Adipocyte (in vitro differentiated cells): ENCODE data around the gene REX1BD.
"Not testable (repeated sequence)": the region's sequence is repeated elsewhere in the genome, so short reads cannot be mapped to it uniquely, and the experiment has no call there.

Source experiments
- DNase-seq: peaks from one replicate; pipeline ENCODE4 v3.0.0-alpha.2; 2015; ENCODE audit warnings: low read depth
- H3K27me3 ChIP-seq: replicated peaks from 2 replicates; pipeline ENCODE4 v1.7.0; 2013; ENCODE audit warnings: mild to moderate bottlenecking, low read length, moderate library complexity; ENCODE audit not compliant: control insufficient read depth, insufficient read depth
- H3K36me3 ChIP-seq: 2 replicates; pipeline ENCODE4 v1.7.0; 2013; ENCODE audit warnings: low read length, mild to moderate bottlenecking, moderate library complexity; ENCODE audit not compliant: control insufficient read depth, insufficient read depth, severe bottlenecking
- H3K4me1 ChIP-seq: 2 replicates; pipeline ENCODE4 v1.7.0; 2013; ENCODE audit warnings: mild to moderate bottlenecking, low read length, moderate library complexity; ENCODE audit not compliant: control insufficient read depth, insufficient read depth
- H3K4me3 ChIP-seq: 2 replicates; pipeline ENCODE4 v1.7.0; 2013; ENCODE audit warnings: mild to moderate bottlenecking, low read length, moderate library complexity
- H3K9ac ChIP-seq: 2 replicates; pipeline ENCODE4 v1.7.0; 2013; ENCODE audit warnings: mild to moderate bottlenecking, low read length, moderate library complexity
- H3K9me3 ChIP-seq: 2 replicates; pipeline ENCODE4 v1.7.0; 2013; ENCODE audit warnings: mild to moderate bottlenecking, low read length, moderate library complexity; ENCODE audit not compliant: control insufficient read depth

Gene REX1BD

DNA sequence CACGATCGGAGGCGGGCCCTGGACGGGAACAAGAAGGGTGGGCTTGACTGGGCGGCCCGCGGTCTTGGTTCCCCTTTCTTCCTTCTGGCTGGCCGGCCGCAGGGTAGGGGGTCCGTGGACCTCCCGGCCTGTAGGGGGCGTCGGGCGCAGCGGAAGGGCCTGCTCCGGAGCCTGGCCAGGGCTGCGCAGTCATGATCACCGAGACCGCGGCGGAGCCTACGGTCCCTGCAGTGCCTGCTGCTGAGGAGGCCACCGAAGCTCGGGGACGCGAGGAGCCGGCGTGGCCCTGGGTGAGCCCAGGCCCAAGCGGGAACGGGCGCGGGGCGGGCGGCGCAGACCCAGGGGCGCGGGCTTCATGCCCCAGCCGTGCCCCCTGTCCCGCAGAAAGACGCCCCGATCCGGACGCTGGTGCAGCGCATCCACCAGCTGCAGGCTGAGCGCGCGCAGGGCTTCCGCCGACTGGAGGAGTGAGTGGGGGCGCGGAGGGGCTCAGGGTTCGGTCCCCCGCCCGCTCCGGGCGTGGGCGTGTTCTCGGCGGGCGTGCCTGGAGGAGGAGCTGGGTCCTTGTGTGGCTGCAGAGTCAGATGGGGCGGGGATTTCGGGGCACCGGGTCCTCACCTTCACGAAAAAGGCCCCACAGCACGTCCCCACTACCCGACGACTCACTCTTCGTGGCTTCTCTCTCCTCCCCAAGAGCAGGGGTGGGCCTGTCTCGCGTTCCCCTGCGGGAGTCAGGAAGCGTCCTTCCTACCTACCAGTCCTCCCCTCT is at the start of gene REX1BD:
Gene REX1BD (plus strand): TSS at position 188 of the 769 bp plus-strand sequence. CDS start 4 bp downstream, at position 192.
- Histone ChIP-seq H3K9me3 (no peaks in the 10 kb centered on the region), H3K4me1 (peaks cover 41% of the 10 kb centered on the region), H3K36me3 (peaks cover 12% of the 10 kb centered on the region), H3K9ac (peak within 1 kb of the TSS; percentile 92), H3K4me3 (peak within 1 kb of the TSS; percentile 82), H3K27me3 (no peaks in the 10 kb centered on the region)
- DNase-seq: peak; percentile 88

DNA sequence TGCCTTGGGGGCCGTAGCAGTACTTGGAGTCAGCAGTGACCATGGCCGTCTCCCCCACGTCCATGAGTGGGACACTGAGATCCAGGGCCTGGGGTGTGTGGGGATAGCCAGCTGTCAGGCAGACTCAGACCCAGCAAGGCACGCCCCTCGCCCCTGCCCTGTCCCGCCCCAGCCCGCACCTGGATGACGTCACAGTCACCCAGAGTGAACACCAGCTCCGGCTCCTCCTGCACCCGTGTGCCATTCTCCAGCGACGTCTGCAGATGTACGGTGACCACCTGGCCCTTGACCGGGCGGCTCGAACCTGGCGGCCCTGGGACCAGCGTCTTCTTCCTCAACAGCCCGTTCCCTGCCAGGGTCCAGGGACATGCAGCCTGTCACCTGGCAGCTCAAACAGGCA is 49.2 kb upstream of the REX1BD start:
- Histone ChIP-seq H3K9ac (no peak overlapping the region), H3K4me1 (peaks cover 18% of the 10 kb centered on the region), H3K27me3 (no peaks in the 10 kb centered on the region), H3K36me3 (peaks cover 46% of the 10 kb centered on the region), H3K4me3 (no peak overlapping the region), H3K9me3 (no peaks in the 10 kb centered on the region)
- no peak for DNase-seq

DNA sequence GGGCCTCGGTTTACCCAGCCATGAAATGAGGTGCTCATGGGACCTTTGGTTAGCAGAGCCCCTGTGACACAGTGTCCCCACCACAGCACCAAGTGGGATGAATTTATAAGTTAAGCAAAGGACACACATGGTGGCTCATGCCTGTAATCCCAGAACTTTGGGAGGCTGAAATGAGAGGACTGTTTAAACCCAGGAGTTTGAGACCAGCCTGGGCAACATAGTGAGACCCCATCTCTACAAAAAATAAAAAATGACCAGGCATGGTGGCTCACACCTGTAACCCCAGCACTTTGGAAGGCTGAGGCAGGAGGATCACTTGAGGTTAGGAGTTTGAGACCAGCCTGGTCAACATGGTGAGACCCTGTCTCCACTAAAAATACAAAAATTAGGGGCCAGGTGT is 48.4 kb upstream of the REX1BD start:
- Histone ChIP-seq H3K4me1 (peaks cover 19% of the 10 kb centered on the region), H3K36me3 (peaks cover 46% of the 10 kb centered on the region)
- not testable (repeated sequence) for H3K9me3 ChIP-seq, DNase-seq, H3K27me3 ChIP-seq, H3K4me3 ChIP-seq, H3K9ac ChIP-seq

DNA sequence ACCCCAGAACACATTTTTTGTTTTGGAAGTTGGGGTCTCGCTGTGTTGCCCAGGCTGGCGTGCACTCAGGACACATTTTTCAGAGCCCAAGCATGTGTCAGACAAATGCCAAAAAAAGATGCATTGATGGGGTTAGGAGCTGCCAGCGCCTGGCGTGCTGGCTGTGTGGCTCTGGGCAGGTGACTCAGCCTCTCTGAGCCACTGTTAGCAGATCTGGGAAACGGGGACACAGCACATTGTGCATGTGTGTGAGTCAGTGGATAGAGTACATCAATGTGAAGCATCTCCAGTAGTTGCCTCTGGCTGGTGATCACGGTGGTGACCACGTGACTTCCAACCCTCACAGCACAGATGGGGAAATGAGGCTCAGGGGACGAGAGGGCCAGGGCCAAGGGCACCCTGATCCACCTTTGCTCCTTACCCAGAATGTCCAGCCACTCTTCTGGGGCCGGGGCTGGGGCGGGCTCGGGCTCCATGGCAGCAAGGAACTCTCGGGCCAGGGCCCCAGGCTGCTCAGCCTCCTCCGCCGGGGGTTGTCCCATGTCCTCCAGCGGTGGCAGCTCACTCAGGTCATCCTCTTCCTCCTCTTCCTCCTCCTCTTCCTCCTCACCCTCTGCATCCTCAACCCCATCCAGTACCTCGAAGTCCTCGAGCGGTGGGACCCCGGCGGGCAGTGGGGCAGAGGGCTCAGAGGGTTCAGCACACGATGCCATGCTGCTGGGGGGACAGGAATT is 47.2 kb upstream of the REX1BD start:
- DNase-seq: no peak
- Histone ChIP-seq H3K4me3 (no peak overlapping the region), H3K9me3 (no peaks in the 10 kb centered on the region), H3K36me3 (peaks cover 38% of the 10 kb centered on the region), H3K4me1 (peaks cover 19% of the 10 kb centered on the region), H3K9ac (peak overlapping the region; percentile 91), H3K27me3 (no peaks in the 10 kb centered on the region)

DNA sequence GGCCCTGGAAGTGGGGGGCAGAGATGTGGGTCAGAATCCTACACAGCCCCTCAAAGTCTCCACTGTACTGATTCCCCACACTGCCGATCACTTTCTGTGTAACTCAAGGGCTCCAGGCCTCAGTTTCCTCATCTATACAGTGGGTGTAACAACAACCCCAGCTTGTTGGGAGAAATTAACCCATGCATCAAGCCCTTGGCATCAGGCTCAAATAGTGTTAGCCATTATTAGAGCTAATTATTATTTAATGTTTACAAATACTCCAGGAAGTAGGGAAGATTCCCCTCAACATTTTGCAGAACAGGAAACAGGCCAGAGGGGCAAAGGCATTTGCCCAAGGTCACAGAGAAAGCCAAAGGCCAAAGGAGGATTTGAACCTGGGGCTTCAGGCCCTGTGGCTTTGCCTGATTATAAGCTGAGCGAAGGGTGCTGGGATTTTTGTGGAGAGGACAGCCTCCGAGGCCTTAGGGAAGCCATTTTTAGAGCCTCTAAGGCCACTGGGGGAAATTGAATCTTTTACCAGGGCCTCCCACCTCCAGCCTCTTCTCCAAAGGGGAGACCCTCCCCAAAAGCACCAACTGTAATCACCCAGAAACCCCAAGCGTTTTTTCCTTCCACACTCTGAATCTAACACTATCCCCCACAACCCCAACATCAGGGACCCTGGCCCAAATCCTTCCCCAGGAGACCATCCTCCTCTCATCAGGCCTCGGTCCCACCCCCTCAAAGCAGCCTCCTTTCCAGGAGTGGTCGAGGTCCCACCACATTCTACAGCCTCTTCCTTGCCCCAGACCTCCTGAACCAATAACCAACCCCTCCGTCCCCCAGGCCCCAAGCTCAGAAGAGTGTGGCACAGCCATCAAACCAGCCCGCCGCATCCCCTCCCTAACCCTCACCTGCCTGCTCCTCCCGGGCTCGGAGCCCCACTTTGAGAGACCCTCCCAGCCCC is 46.3 kb upstream of the REX1BD start:
- Histone ChIP-seq H3K9me3 (no peaks in the 10 kb centered on the region), H3K27me3 (no peaks in the 10 kb centered on the region), H3K4me3 (peak overlapping the region; percentile 89), H3K36me3 (peaks cover 32% of the 10 kb centered on the region), H3K9ac (peak overlapping the region; percentile 91), H3K4me1 (peaks cover 19% of the 10 kb centered on the region)
- peak; percentile 16 for DNase-seq

DNA sequence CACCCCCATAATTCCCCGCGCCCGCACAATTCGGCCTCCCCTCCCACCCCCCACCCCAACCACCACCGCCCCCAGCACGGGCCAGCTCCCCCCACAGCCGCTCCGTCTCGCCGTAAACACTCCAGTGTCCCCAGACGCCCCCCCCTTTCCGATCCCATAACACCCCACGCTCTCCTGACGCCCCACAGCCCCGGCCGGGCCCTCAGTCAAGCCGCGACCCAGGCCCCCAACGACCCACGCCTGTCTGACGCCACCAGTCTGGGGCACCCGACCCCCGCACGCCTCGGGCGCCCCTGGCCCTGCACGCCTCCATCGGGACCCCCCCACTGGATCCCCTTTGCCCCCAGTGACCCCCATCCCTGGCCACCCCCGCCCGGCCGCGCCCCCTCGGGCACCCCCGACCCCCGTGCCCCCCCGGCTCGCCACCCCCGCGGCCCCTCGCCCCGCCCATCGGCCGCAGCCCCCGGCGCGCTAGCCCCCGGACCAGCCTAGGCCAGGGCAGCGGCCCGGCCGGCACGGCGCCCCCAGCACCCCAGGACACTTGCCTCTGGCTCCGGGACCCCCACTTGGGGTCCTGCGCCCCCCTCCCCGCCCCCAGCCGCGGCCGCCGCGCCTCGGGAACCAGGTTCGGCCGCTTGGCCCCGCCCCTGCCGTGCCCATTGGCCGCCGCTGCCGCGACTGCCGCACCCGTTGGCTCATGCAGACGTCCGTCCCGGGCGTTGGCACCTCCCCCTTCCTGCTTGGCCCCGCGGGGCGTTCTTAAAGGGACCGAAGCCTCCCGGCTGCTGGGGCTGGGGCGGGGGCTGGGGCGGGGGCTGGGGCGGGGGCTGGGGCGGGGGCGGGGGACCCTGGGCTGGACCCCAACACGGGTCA is 45.4 kb upstream of the REX1BD start, which contains the start of gene FKBP8:
Gene FKBP8 (minus strand): TSS at position 633 of the 873 bp plus-strand sequence. CDS start 1,603 bp downstream, outside the sequence.
- peak within 1 kb of the TSS; percentile 91 for H3K9ac ChIP-seq
- peaks cover 19% of the 10 kb centered on the region for H3K4me1 ChIP-seq
- no peaks in the 10 kb centered on the region for H3K27me3 ChIP-seq
- H3K4me3 ChIP-seq: peak within 1 kb of the TSS; percentile 89
- peak; percentile 97 for DNase-seq
- H3K9me3 ChIP-seq: no peaks in the 10 kb centered on the region
- peaks cover 22% of the 10 kb centered on the region for H3K36me3 ChIP-seq

DNA sequence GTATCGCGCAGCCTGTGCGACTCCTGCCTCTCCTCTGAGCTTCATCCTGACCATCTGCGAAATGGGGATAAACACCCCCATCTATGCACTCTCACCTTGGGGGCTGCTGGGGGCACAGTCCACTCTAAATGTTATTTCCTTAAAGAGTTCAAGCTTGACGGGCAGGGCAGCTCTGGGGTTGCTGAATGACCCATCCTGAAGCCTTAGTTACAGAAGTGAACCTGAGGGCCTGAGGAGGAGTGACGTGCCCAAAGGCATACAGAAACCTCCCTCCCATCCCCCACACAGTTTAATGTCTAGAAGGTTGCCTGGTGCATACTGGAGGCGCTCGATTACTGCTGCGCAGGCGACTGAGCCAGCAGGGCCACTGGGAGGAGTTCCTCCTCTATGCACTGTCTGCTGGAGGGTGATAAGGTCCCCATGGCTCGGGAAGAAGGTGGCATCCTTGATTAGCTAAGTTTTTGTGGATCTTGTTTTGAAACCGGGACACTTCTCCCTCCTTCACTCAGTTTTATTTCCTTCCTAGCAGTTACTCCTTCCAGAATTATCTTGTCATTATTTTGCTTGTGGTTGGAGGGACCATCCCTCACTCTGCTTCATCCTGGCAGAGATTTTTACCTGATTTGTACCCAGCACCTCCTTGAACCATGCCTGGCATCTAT is 44.7 kb upstream of the REX1BD start:
- Histone ChIP-seq H3K4me1 (peaks cover 19% of the 10 kb centered on the region), H3K36me3 (peaks cover 21% of the 10 kb centered on the region), H3K9ac (peak overlapping the region; percentile 73), H3K9me3 (no peaks in the 10 kb centered on the region), H3K27me3 (no peaks in the 10 kb centered on the region), H3K4me3 (peak overlapping the region; percentile 71)
- peak; percentile 57 for DNase-seq

DNA sequence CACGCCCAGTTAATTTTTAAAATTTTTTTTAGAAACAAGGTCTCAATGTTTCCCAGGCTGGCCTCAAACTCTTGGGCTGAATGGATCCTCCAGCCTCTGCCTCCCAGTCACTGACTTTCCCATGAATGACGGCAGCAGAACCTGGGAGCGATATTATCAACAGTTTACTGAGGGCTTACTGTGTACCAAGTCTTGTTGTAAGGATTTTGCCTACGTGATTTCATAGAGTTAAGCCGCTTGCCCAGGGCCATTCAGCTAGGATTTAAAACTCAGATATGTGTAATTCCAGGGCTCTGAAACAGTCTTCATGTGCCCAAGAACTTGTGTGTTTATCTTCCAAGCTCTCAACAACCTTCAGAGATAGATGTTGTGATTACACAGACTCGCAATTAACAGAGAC is 37.0 kb upstream of the REX1BD start:
- H3K9me3 ChIP-seq: no peaks in the 10 kb centered on the region
- H3K36me3 ChIP-seq: no peaks in the 10 kb centered on the region
- no peaks in the 10 kb centered on the region for H3K27me3 ChIP-seq
- DNase-seq: no peak
- H3K4me1 ChIP-seq: no peaks in the 10 kb centered on the region
- H3K4me3 ChIP-seq: no peak overlapping the region
- H3K9ac ChIP-seq: no peak overlapping the region

DNA sequence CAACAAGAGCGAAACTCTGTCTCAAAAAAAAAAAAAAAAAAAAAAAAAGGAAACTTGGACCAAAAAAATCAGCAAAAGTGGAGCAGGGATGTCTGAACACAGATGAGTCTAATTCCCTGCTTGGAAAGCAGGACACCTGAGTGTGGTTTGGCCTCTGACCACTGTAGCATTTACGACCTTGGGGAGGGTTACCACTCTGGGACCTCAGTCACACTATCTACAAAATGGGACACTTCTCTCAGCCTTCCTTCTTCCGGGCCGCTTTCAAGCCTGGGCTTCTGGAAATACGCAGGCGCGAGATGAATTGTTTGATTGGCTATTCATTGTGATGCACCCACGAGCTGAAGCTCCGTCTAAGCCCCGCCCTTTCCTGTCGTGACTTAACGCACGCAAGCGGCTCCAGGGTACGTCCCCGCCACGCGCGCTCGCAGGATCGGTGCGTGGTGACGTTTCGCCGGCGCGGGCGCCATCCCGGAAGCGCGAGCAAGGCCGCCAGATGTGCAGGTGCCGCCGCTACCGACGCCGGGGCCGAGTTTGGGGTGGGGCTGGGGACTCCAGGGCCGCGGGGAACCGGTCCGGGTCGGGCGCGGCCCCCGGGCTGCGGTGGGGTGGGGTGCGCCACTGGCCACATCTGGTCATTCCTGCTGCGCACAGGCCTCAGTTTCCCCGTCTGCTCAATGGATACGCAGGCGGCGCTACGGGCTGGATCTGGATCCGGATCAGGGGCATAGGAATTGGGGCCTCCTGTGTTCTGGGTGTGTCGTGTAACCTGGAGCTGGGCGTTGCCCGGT is 31.0 kb upstream of the REX1BD start, which contains the start of gene KXD1:
Gene KXD1 (plus strand): TSS at position 460 of the 791 bp plus-strand sequence. CDS start 4,187 bp downstream, outside the sequence.
- Histone ChIP-seq H3K36me3 (peaks cover 2% of the 10 kb centered on the region), H3K27me3 (no peaks in the 10 kb centered on the region), H3K4me3 (peak within 1 kb of the TSS; percentile 99), H3K4me1 (peaks cover 19% of the 10 kb centered on the region), H3K9me3 (no peaks in the 10 kb centered on the region), H3K9ac (peak within 1 kb of the TSS; percentile 98)
- peak; percentile 100 for DNase-seq
